ENCODE results near the gene CASP8.

The CASP8 gene

DNA sequence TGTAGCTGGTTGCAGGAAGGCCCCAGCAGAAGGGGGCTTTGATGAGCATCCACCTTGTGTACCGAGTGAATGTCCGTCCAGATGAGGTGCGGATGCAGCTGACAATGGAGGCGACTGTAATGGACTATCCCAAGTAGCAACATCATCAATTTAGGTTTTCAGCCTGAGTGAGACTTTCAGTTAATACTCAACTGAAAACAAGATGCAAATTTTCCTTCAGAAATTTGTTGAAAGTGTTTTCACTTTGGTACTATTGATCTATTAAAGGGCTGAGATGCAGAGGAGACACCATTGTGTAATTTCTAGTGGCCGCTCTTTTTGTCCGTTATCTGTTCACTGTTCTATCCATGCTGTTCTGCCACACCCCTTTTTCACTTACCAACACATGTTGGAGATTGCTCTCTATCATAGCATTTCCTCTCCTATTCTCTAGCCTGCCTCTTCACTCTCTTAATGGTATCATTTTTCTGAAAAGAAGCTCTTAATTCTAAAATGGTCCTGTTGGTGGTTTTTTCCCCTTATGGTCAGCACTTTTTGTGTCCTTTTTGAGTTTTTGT is 12.0 kb upstream of the CASP8 start:
- Histone ChIP-seq H3K4me3 (ENCODE audit: low read depth in 1 of 2, low read length in 1 of 2) (no peak overlapping the region), H3K27ac (no peak overlapping the region), H3K36me3 (no peaks in the 10 kb centered on the region), H3K4me1 (ENCODE audit: control insufficient read depth in 1 of 2, insufficient read depth in 1 of 2, low read depth in 1 of 2, low read length in 1 of 2) (peaks cover 0 to 17% of the 10 kb centered on the region in 2 experiments), H3K9me3 (no peaks in the 10 kb centered on the region), H3K27me3 (no peaks in the 10 kb centered on the region)
- TF ChIP-seq, protein P1, sequence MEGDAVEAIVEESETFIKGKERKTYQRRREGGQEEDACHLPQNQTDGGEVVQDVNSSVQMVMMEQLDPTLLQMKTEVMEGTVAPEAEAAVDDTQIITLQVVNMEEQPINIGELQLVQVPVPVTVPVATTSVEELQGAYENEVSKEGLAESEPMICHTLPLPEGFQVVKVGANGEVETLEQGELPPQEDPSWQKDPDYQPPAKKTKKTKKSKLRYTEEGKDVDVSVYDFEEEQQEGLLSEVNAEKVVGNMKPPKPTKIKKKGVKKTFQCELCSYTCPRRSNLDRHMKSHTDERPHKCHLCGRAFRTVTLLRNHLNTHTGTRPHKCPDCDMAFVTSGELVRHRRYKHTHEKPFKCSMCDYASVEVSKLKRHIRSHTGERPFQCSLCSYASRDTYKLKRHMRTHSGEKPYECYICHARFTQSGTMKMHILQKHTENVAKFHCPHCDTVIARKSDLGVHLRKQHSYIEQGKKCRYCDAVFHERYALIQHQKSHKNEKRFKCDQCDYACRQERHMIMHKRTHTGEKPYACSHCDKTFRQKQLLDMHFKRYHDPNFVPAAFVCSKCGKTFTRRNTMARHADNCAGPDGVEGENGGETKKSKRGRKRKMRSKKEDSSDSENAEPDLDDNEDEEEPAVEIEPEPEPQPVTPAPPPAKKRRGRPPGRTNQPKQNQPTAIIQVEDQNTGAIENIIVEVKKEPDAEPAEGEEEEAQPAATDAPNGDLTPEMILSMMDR (IDR thresholded peaks at IDR 0.05) = no peak

DNA sequence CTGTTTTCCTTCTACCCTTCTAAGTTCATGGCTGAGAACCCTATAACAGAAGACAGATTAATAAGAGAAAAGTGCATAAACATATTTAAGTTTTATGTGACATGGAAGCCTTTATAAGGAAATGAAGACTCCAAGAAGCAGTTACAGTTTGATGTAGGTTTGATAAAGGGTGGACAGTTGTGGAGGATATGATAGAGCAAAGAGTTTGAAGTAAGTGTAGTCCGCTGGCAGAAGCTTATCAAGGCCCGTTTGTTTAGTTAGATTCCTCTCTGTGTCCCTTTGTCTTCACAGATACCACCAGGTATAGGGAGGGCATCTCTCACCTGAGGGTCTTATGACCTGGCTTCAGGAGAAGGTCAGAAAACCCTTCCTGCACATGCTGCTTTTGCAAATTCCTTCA is 10.4 kb upstream of the CASP8 start:
- H3K4me3 ChIP-seq (ENCODE audit: low read depth in 1 of 2, low read length in 1 of 2) = no peak overlapping the region
- H3K36me3 ChIP-seq = no peaks in the 10 kb centered on the region
- H3K27ac ChIP-seq = no peak overlapping the region
- H3K27me3 ChIP-seq = no peaks in the 10 kb centered on the region
- H3K4me1 ChIP-seq (ENCODE audit: control insufficient read depth in 1 of 2, insufficient read depth in 1 of 2, low read depth in 1 of 2, low read length in 1 of 2) = peaks cover 0 to 28% of the 10 kb centered on the region in 2 experiments
- TF ChIP-seq, protein P1 (IDR thresholded peaks at IDR 0.05) = no peak
- H3K9me3 ChIP-seq = no peaks in the 10 kb centered on the region

DNA sequence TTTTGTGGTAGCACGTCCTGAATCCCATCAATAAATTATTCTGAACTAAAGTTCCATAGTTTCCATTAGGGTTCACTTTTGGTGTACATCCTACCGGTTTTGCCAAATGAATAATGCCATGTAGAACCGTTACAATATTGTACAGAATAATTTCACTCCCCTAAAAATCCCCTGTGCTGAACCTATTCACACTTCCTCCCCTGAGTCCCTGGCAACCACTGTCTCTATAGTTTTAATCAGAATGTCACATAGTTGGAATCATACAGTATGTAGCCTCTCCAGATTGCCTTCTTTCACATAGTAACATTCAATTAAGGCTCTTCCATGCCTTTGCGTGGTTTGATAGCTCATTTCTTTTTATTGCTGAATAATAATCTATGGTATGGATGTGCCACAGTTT is 9.6 kb upstream of the CASP8 start:
- Histone ChIP-seq H3K36me3 (no peaks in the 10 kb centered on the region), H3K27me3 (no peaks in the 10 kb centered on the region), H3K9me3 (no peaks in the 10 kb centered on the region), H3K4me3 (ENCODE audit: low read depth in 1 of 2, low read length in 1 of 2) (no peak overlapping the region), H3K27ac (no peak overlapping the region), H3K4me1 (ENCODE audit: control insufficient read depth in 1 of 2, insufficient read depth in 1 of 2, low read depth in 1 of 2, low read length in 1 of 2) (peaks cover 0 to 29% of the 10 kb centered on the region in 2 experiments)
- TF ChIP-seq, protein P1 (IDR thresholded peaks at IDR 0.05) = no peak

DNA sequence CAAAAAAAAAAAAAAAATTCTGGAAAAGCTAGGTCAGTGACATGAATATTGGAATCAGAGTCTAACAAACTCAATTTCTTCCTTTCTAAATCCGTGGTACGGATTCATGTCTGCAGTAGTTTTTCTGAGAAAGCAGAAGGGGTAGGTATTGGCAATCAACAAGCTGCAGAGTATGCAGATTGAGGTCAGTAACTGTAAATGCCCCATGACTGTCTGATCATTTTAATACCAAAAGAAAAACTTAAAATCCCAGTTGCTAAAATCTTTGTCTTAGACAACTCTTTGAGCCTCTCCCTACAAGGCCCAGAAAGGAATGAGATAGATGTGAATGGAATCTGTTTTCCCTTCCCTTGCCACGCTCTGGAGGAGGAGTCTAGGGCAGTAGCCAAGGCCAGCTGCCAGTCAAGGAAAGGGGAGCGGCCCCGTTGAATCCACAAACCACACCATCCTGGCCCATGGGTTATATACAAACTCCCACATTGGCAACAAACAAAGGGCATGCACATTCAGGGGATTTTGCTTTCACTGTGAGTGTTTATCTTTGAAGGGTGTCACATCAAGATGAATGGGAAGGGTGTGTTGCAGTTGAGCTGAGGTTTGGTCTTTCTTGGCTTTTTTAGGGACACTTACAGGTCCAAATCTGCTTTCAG is 6.1 kb upstream of the CASP8 start:
- no peaks in the 10 kb centered on the region for H3K27me3 ChIP-seq
- TF ChIP-seq, protein P1 (IDR thresholded peaks at IDR 0.05) = no peak
- no peaks in the 10 kb centered on the region for H3K36me3 ChIP-seq
- H3K27ac ChIP-seq = peak overlapping the region; percentile 32
- H3K4me1 ChIP-seq (ENCODE audit: control insufficient read depth in 1 of 2, insufficient read depth in 1 of 2, low read depth in 1 of 2, low read length in 1 of 2) = peaks cover 34 to 55% of the 10 kb centered on the region in 2 experiments
- no peaks in the 10 kb centered on the region for H3K9me3 ChIP-seq
- no peak overlapping the region for H3K4me3 ChIP-seq (ENCODE audit: low read depth in 1 of 2, low read length in 1 of 2)

DNA sequence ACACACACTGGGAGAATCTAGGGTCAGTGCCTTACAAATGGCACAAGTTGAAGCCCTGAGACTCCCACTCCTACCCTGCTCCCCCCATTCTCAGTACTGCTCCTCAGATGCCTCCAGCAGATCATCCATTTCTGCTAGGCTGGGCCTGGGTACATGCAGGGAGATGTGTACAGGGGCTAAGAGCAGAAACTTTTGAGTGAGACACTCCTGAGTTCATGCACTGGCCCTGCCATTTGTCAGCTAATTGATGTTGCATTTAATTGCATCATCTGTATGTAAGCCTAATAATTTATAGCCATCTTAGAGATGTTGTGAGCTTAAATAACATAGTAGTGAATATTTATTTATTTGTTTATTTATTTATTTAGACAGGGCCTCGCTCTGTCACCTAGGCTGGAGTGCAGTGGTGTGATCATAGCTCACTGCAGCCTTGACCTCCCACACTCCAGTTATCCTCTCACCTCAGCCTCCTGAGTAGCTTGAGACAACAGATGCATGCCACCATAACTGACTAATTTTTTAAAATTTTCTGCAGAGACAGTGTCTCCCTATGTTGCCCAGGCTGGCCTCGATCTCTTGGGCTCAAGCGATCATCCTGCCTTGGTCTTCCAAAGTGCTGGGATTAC is 4.8 kb upstream of the CASP8 start:
- peaks cover 47 to 64% of the 10 kb centered on the region in 2 experiments for H3K4me1 ChIP-seq (ENCODE audit: control insufficient read depth in 1 of 2, insufficient read depth in 1 of 2, low read depth in 1 of 2, low read length in 1 of 2)
- TF ChIP-seq, protein P1 (IDR thresholded peaks at IDR 0.05) = no peak
- no peaks in the 10 kb centered on the region for H3K36me3 ChIP-seq
- H3K27me3 ChIP-seq = no peaks in the 10 kb centered on the region
- peak overlapping the region; percentile 96 for H3K27ac ChIP-seq
- no peaks in the 10 kb centered on the region for H3K9me3 ChIP-seq
- no peak overlapping the region for H3K4me3 ChIP-seq (ENCODE audit: low read depth in 1 of 2, low read length in 1 of 2)

Data from neutrophil (primary cell).